ENCODE measurements around the gene IL17REL. TPM values are rescaled to one million over a fixed set of nuclear protein-coding genes. Genes with fewer than 3 reads are reported as not detected.

Gene IL17REL
- under 1 TPM; 0.16 TPM for total RNA-seq

GRCh38 chr22:50012211-50013181, at the start of gene IL17REL:
TSS of gene IL17REL (minus strand) at chr22:50012765. CDS start at chr22:50012646, 119 bp downstream.
- intact Hi-C loops (cut with DNase I, micrococcal nuclease) = no loop called here
- ATAC-seq (no peak), DNase-seq (peak; percentile 6)
- no peaks in the 10 kb centered on the region for H3K9me3 Mint-ChIP-seq (ENCODE audit: low read depth)
- peaks cover 12% of the 10 kb centered on the region for H3K4me1 Mint-ChIP-seq
- no peaks in the 10 kb centered on the region for H3K36me3 Mint-ChIP-seq (ENCODE audit: low read depth)
- POLR2A ChIA-PET = no interaction called here
- peak within 1 kb of the TSS; percentile 48 for H3K4me3 Mint-ChIP-seq
- peak within 1 kb of the TSS; percentile 39 for H3K27ac Mint-ChIP-seq
- no peaks in the 10 kb centered on the region for H3K27me3 Mint-ChIP-seq
- CTCF ChIA-PET = interaction anchor here (2.1 kb wide), 1 partner anchor 18 kb away, joined by 8 read pairs; no protein-coding TSS in a partner anchor

GRCh38 chr22:50061824-50062355, 49.3 kb upstream of the IL17REL start:
- DNase-seq = no peak
- intact Hi-C loops (cut with DNase I, micrococcal nuclease) = no loop called here
- no peak overlapping the region for H3K4me3 Mint-ChIP-seq
- ChIA-PET POLR2A (no interaction called here), CTCF (no interaction called here)
- H3K9me3 Mint-ChIP-seq (ENCODE audit: low read depth) = no peaks in the 10 kb centered on the region
- H3K27ac Mint-ChIP-seq = no peak overlapping the region
- H3K36me3 Mint-ChIP-seq (ENCODE audit: low read depth) = no peaks in the 10 kb centered on the region
- H3K4me1 Mint-ChIP-seq = no peaks in the 10 kb centered on the region
- peaks cover 12% of the 10 kb centered on the region for H3K27me3 Mint-ChIP-seq
- ATAC-seq = no peak

- peaks cover 15% of the 10 kb centered on the region for H3K27me3 Mint-ChIP-seq
- no peak overlapping the region for H3K27ac Mint-ChIP-seq
- no peak overlapping the region for H3K4me3 Mint-ChIP-seq
- no peaks in the 10 kb centered on the region for H3K9me3 Mint-ChIP-seq (ENCODE audit: low read depth)
- ATAC-seq = no peak
- DNase-seq = no peak
- CTCF ChIA-PET = no interaction called here
- intact Hi-C loops (cut with DNase I, micrococcal nuclease) = no loop called here
- H3K36me3 Mint-ChIP-seq (ENCODE audit: low read depth) = no peaks in the 10 kb centered on the region
- no peaks in the 10 kb centered on the region for H3K4me1 Mint-ChIP-seq
- POLR2A ChIA-PET = no interaction called here
These were observed 48.7 kb upstream of the IL17REL start for GRCh38 chr22:50061141-50061823.

- H3K4me3 Mint-ChIP-seq = no peak overlapping the region
- no peaks in the 10 kb centered on the region for H3K4me1 Mint-ChIP-seq
- intact Hi-C loops (cut with DNase I, micrococcal nuclease) = no loop called here
These were observed 48.0 kb upstream of the IL17REL start for GRCh38 chr22:50060441-50061140.

GRCh38 chr22:50059881-50060262, 47.3 kb upstream of the IL17REL start:
- intact Hi-C loops (cut with DNase I, micrococcal nuclease) = no loop called here
- peaks cover 20% of the 10 kb centered on the region for H3K27me3 Mint-ChIP-seq
- no peak overlapping the region for H3K4me3 Mint-ChIP-seq
- POLR2A ChIA-PET = no interaction called here
- no peak overlapping the region for H3K27ac Mint-ChIP-seq
- H3K9me3 Mint-ChIP-seq (ENCODE audit: low read depth) = no peaks in the 10 kb centered on the region
- H3K36me3 Mint-ChIP-seq (ENCODE audit: low read depth) = no peaks in the 10 kb centered on the region
- CTCF ChIA-PET = no interaction called here
- DNase-seq = no peak
- H3K4me1 Mint-ChIP-seq = no peaks in the 10 kb centered on the region
- no peak for ATAC-seq

More at GRCh38 chr22:50060441-50061140, 48.0 kb upstream of the IL17REL start:
- ATAC-seq = no peak
- H3K27ac Mint-ChIP-seq = no peak overlapping the region
- POLR2A ChIA-PET = no interaction called here
- CTCF ChIA-PET = no interaction called here
- H3K9me3 Mint-ChIP-seq (ENCODE audit: low read depth) = no peaks in the 10 kb centered on the region
- H3K36me3 Mint-ChIP-seq (ENCODE audit: low read depth) = no peaks in the 10 kb centered on the region
- H3K27me3 Mint-ChIP-seq = peaks cover 17% of the 10 kb centered on the region
- DNase-seq = no peak

GRCh38 chr22:50058906-50059880, 46.6 kb upstream of the IL17REL start:
- DNase-seq (no peak), ATAC-seq (no peak)
- Mint-ChIP-seq H3K4me1 (no peaks in the 10 kb centered on the region), H3K27ac (no peak overlapping the region), H3K9me3 (ENCODE audit: low read depth) (no peaks in the 10 kb centered on the region), H3K4me3 (no peak overlapping the region), H3K27me3 (peaks cover 20% of the 10 kb centered on the region), H3K36me3 (ENCODE audit: low read depth) (no peaks in the 10 kb centered on the region)
- ChIA-PET CTCF (interaction anchor here (0.5 kb wide), 1 partner anchor 45 kb away, joined by 4 read pairs; no protein-coding TSS in a partner anchor), POLR2A (no interaction called here)
- intact Hi-C loops (cut with DNase I, micrococcal nuclease) = no loop called here

- H3K27ac Mint-ChIP-seq = no peak within 1 kb of the TSS
- no peaks in the 10 kb centered on the region for H3K36me3 Mint-ChIP-seq (ENCODE audit: low read depth)
- POLR2A ChIA-PET = no interaction called here
- H3K4me3 Mint-ChIP-seq = no peak within 1 kb of the TSS
- ATAC-seq (no peak), DNase-seq (no peak)
- intact Hi-C loops (cut with DNase I, micrococcal nuclease) = no loop called here
- peaks cover 20% of the 10 kb centered on the region for H3K27me3 Mint-ChIP-seq
- H3K4me1 Mint-ChIP-seq = no peaks in the 10 kb centered on the region
- CTCF ChIA-PET = interaction anchor here (0.5 kb wide), 1 partner anchor 46 kb away, joined by 4 read pairs; no protein-coding TSS in a partner anchor
- H3K9me3 Mint-ChIP-seq (ENCODE audit: low read depth) = peaks cover 4% of the 10 kb centered on the region
These were observed 45.7 kb upstream of the IL17REL start, which contains the start of gene TTLL8 for GRCh38 chr22:50058061-50058905. TSS of gene TTLL8 (minus strand) at chr22:50058298.

GRCh38 chr22:50057278-50058060, 44.9 kb upstream of the IL17REL start:
- H3K36me3 Mint-ChIP-seq (ENCODE audit: low read depth) = no peaks in the 10 kb centered on the region
- ATAC-seq (no peak), DNase-seq (no peak)
- H3K27ac Mint-ChIP-seq = no peak overlapping the region
- intact Hi-C loops (cut with DNase I, micrococcal nuclease) = no loop called here
- ChIA-PET POLR2A (no interaction called here), CTCF (no interaction called here)
- no peaks in the 10 kb centered on the region for H3K4me1 Mint-ChIP-seq
- peaks cover 20% of the 10 kb centered on the region for H3K27me3 Mint-ChIP-seq
- peaks cover 4% of the 10 kb centered on the region for H3K9me3 Mint-ChIP-seq (ENCODE audit: low read depth)
- H3K4me3 Mint-ChIP-seq = no peak overlapping the region

- ChIA-PET POLR2A (no interaction called here), CTCF (interaction anchor here (1.1 kb wide), 1 partner anchor 316 kb away, joined by 3 read pairs; no protein-coding TSS in a partner anchor)
- no peak overlapping the region for H3K4me3 Mint-ChIP-seq
- H3K27me3 Mint-ChIP-seq = peaks cover 20% of the 10 kb centered on the region
- H3K9me3 Mint-ChIP-seq (ENCODE audit: low read depth) = peaks cover 4% of the 10 kb centered on the region
- DNase-seq (no peak), ATAC-seq (no peak)
- no peaks in the 10 kb centered on the region for H3K36me3 Mint-ChIP-seq (ENCODE audit: low read depth)
- no peak overlapping the region for H3K27ac Mint-ChIP-seq
- intact Hi-C loops (cut with DNase I, micrococcal nuclease) = no loop called here
- H3K4me1 Mint-ChIP-seq = no peaks in the 10 kb centered on the region
These were observed 43.8 kb upstream of the IL17REL start for GRCh38 chr22:50056214-50056972.
